ENCODE measurements around the gene PLIN5. TPM values are rescaled to one million over a fixed set of nuclear protein-coding genes. Genes with fewer than 3 reads are reported as not detected.
A peak's percentile ranks its signal among the peaks of the same experiment; 100 is the strongest.
"Not testable (repeated sequence)": the region's sequence is repeated elsewhere in the genome, so short reads cannot be mapped to it uniquely, and the experiment has no call there.

The PLIN5 gene
- total RNA-seq, 1 experiment from 2014 or later = not detected

- not testable (repeated sequence) for H3K27ac ChIP-seq (ENCODE audit: low read length); H4K20me1 ChIP-seq (ENCODE audit: insufficient read depth, low read depth, low read length); H3K4me1 ChIP-seq (ENCODE audit: low read length); H3K79me2 ChIP-seq (ENCODE audit: low read length); H3K4me3 ChIP-seq (ENCODE audit: low read length); H3K4me2 ChIP-seq (ENCODE audit: low read depth, low read length, poor library complexity, severe bottlenecking); DNase-seq; H3K9ac ChIP-seq (ENCODE audit: low read length); H3K9me3 ChIP-seq (ENCODE audit: low read length); H3K9me2 ChIP-seq (replicated peaks; ENCODE audit: insufficient read depth, low read length); H3K36me3 ChIP-seq (ENCODE audit: insufficient read depth, low read length); H2AFZ ChIP-seq (ENCODE audit: low read length); H3K27me3 ChIP-seq (ENCODE audit: low read length)
Measured at GRCh38 chr19:4541806-4542145, 6.8 kb upstream of the PLIN5 start.

GRCh38 chr19:4541114-4541805, 6.2 kb upstream of the PLIN5 start:
- Histone ChIP-seq H3K79me2 (ENCODE audit: low read length) (no peaks in the 10 kb centered on the region), H4K20me1 (ENCODE audit: insufficient read depth, low read depth, low read length) (no peaks in the 10 kb centered on the region), H3K27ac (ENCODE audit: low read length) (no peak overlapping the region), H3K4me2 (ENCODE audit: low read depth, low read length, poor library complexity, severe bottlenecking) (no peak overlapping the region), H3K4me1 (ENCODE audit: low read length) (no peaks in the 10 kb centered on the region), H2AFZ (ENCODE audit: low read length) (no peak overlapping the region), H3K9me3 (ENCODE audit: low read length) (no peaks in the 10 kb centered on the region), H3K4me3 (ENCODE audit: low read length) (no peak overlapping the region), H3K36me3 (ENCODE audit: insufficient read depth, low read length) (no peaks in the 10 kb centered on the region), H3K27me3 (ENCODE audit: low read length) (0 out of 2 replicates have a peak, but pooled peaks cover 3% of the 10 kb centered on the region), H3K9ac (ENCODE audit: low read length) (no peak overlapping the region), H3K9me2 (replicated peaks; ENCODE audit: insufficient read depth, low read length) (no peaks in the 10 kb centered on the region)
- DNase-seq = no peak

GRCh38 chr19:4539693-4540581, 4.9 kb upstream of the PLIN5 start, which contains the start of gene LRG1:
TSS of gene LRG1 (minus strand) at chr19:4540036. CDS start at chr19:4540013, 23 bp downstream.
- no peaks in the 10 kb centered on the region for H3K9me3 ChIP-seq (ENCODE audit: low read length)
- no peak within 1 kb of the TSS for H3K4me2 ChIP-seq (ENCODE audit: low read depth, low read length, poor library complexity, severe bottlenecking)
- DNase-seq = no peak
- no peaks in the 10 kb centered on the region for H3K36me3 ChIP-seq (ENCODE audit: insufficient read depth, low read length)
- H4K20me1 ChIP-seq (ENCODE audit: insufficient read depth, low read depth, low read length) = no peaks in the 10 kb centered on the region
- no peaks in the 10 kb centered on the region for H3K79me2 ChIP-seq (ENCODE audit: low read length)
- H3K27me3 ChIP-seq (ENCODE audit: low read length) = 0 out of 2 replicates have a peak, but pooled peaks cover 3% of the 10 kb centered on the region
- no peak within 1 kb of the TSS for H3K4me3 ChIP-seq (ENCODE audit: low read length)
- no peaks in the 10 kb centered on the region for H3K9me2 ChIP-seq (replicated peaks; ENCODE audit: insufficient read depth, low read length)
- peak within 1 kb of the TSS; percentile 92 for H2AFZ ChIP-seq (ENCODE audit: low read length)
- no peaks in the 10 kb centered on the region for H3K4me1 ChIP-seq (ENCODE audit: low read length)
- no peak within 1 kb of the TSS for H3K27ac ChIP-seq (ENCODE audit: low read length)
- H3K9ac ChIP-seq (ENCODE audit: low read length) = no peak within 1 kb of the TSS; the same call in 1 of the 2 replicates

- no peak overlapping the region for H3K4me3 ChIP-seq (ENCODE audit: low read length)
- no peaks in the 10 kb centered on the region for H3K9me3 ChIP-seq (ENCODE audit: low read length)
- H2AFZ ChIP-seq (ENCODE audit: low read length) = no peak overlapping the region
- no peaks in the 10 kb centered on the region for H3K9me2 ChIP-seq (replicated peaks; ENCODE audit: insufficient read depth, low read length)
- no peaks in the 10 kb centered on the region for H3K79me2 ChIP-seq (ENCODE audit: low read length)
- H3K9ac ChIP-seq (ENCODE audit: low read length) = no peak overlapping the region
- DNase-seq = no peak
- no peak overlapping the region for H3K4me2 ChIP-seq (ENCODE audit: low read depth, low read length, poor library complexity, severe bottlenecking)
- no peaks in the 10 kb centered on the region for H3K36me3 ChIP-seq (ENCODE audit: insufficient read depth, low read length)
- H3K4me1 ChIP-seq (ENCODE audit: low read length) = no peaks in the 10 kb centered on the region
- 0 out of 2 replicates have a peak, but pooled peaks cover 3% of the 10 kb centered on the region for H3K27me3 ChIP-seq (ENCODE audit: low read length)
- no peaks in the 10 kb centered on the region for H4K20me1 ChIP-seq (ENCODE audit: insufficient read depth, low read depth, low read length)
- no peak overlapping the region for H3K27ac ChIP-seq (ENCODE audit: low read length)
Measured at GRCh38 chr19:4539169-4539692, 4.2 kb upstream of the PLIN5 start.

GRCh38 chr19:4538601-4538954, 3.6 kb upstream of the PLIN5 start:
- Histone ChIP-seq H3K4me1 (ENCODE audit: low read length) (no peaks in the 10 kb centered on the region), H3K27ac (ENCODE audit: low read length) (no peak overlapping the region), H3K9ac (ENCODE audit: low read length) (no peak overlapping the region), H3K4me3 (ENCODE audit: low read length) (no peak overlapping the region), H2AFZ (ENCODE audit: low read length) (no peak overlapping the region), H4K20me1 (ENCODE audit: insufficient read depth, low read depth, low read length) (no peaks in the 10 kb centered on the region), H3K79me2 (ENCODE audit: low read length) (no peaks in the 10 kb centered on the region), H3K27me3 (ENCODE audit: low read length) (0 out of 2 replicates have a peak, but pooled peaks cover 3% of the 10 kb centered on the region), H3K9me3 (ENCODE audit: low read length) (no peaks in the 10 kb centered on the region), H3K4me2 (ENCODE audit: low read depth, low read length, poor library complexity, severe bottlenecking) (no peak overlapping the region), H3K9me2 (replicated peaks; ENCODE audit: insufficient read depth, low read length) (no peaks in the 10 kb centered on the region), H3K36me3 (ENCODE audit: insufficient read depth, low read length) (no peaks in the 10 kb centered on the region)
- no peak for DNase-seq

- Histone ChIP-seq H4K20me1 (ENCODE audit: insufficient read depth, low read depth, low read length) (no peaks in the 10 kb centered on the region), H3K9me3 (ENCODE audit: low read length) (no peaks in the 10 kb centered on the region), H2AFZ (ENCODE audit: low read length) (no peak overlapping the region), H3K27ac (ENCODE audit: low read length) (no peak overlapping the region), H3K36me3 (ENCODE audit: insufficient read depth, low read length) (no peaks in the 10 kb centered on the region), H3K27me3 (ENCODE audit: low read length) (0 out of 2 replicates have a peak, but pooled peaks cover 3% of the 10 kb centered on the region), H3K9me2 (replicated peaks; ENCODE audit: insufficient read depth, low read length) (no peaks in the 10 kb centered on the region), H3K4me3 (ENCODE audit: low read length) (no peak overlapping the region), H3K79me2 (ENCODE audit: low read length) (no peaks in the 10 kb centered on the region), H3K4me2 (ENCODE audit: low read depth, low read length, poor library complexity, severe bottlenecking) (no peak overlapping the region), H3K4me1 (ENCODE audit: low read length) (no peaks in the 10 kb centered on the region), H3K9ac (ENCODE audit: low read length) (no peak overlapping the region)
- no peak for DNase-seq
Measured at GRCh38 chr19:4537953-4538600, 3.1 kb upstream of the PLIN5 start.

- no peak overlapping the region for H3K4me3 ChIP-seq (ENCODE audit: low read length)
- no peak for DNase-seq
- no peaks in the 10 kb centered on the region for H4K20me1 ChIP-seq (ENCODE audit: insufficient read depth, low read depth, low read length)
- 0 out of 2 replicates have a peak, but pooled peaks cover 3% of the 10 kb centered on the region for H3K27me3 ChIP-seq (ENCODE audit: low read length)
- no peaks in the 10 kb centered on the region for H3K36me3 ChIP-seq (ENCODE audit: insufficient read depth, low read length)
- no peak overlapping the region for H3K4me2 ChIP-seq (ENCODE audit: low read depth, low read length, poor library complexity, severe bottlenecking)
- H3K9ac ChIP-seq (ENCODE audit: low read length) = no peak overlapping the region
- H3K79me2 ChIP-seq (ENCODE audit: low read length) = no peaks in the 10 kb centered on the region
- H3K27ac ChIP-seq (ENCODE audit: low read length) = no peak overlapping the region
- no peak overlapping the region for H2AFZ ChIP-seq (ENCODE audit: low read length)
- no peaks in the 10 kb centered on the region for H3K9me3 ChIP-seq (ENCODE audit: low read length)
- no peaks in the 10 kb centered on the region for H3K9me2 ChIP-seq (replicated peaks; ENCODE audit: insufficient read depth, low read length)
- no peaks in the 10 kb centered on the region for H3K4me1 ChIP-seq (ENCODE audit: low read length)
Measured at GRCh38 chr19:4536798-4537197, 1.8 kb upstream of the PLIN5 start.

All from Karpas-422 (cell line).